DND-41 (cell line): ENCODE measurements around the gene CANT1.

Experiments used
- EZH2 ChIP-seq: IDR thresholded peaks from 3 replicates; pipeline ENCODE4 v1.6.1; 2012; ENCODE audit warnings: borderline replicate concordance, low read depth, mild to moderate bottlenecking, moderate library complexity, low read length, inconsistent platforms; ENCODE audit not compliant: severe bottlenecking
- TF ChIP-seq, protein P1 (sequence below): IDR thresholded peaks from 2 replicates; pipeline ENCODE4 v1.5.1; 2012; ENCODE audit warnings: borderline replicate concordance, low read length, moderate library complexity, mild to moderate bottlenecking; ENCODE audit not compliant: poor library complexity, severe bottlenecking; ENCODE audit errors: extremely low read depth

DNA sequence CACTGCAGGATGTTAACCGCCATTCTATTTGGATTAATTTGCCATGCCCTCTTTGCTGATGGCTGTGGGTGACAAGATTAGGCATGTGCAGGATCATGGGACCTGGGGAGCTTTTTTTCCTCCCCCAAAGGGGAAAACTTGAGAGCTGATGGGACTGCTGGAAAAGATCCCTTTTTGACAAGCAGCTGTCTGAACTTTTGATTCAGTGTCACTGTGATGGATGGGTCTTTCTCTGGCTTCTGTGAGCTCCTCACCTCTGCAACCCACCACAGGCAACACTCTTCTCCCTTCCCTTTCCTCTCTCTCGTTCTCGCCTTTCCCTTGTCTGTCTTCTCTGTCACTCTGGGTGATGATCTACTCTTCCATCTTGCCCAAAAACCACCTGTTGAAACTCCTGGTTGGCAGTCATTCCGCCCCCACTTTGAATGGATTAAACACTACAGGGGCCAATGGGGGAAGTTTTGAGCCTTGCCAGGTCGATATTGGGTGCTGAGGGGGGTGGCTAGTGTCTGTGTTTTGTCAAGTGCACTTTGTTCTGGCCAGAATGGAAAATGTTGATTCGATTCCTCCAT, 3.1 kb upstream of the CANT1 start:
- TF ChIP-seq, protein P1, sequence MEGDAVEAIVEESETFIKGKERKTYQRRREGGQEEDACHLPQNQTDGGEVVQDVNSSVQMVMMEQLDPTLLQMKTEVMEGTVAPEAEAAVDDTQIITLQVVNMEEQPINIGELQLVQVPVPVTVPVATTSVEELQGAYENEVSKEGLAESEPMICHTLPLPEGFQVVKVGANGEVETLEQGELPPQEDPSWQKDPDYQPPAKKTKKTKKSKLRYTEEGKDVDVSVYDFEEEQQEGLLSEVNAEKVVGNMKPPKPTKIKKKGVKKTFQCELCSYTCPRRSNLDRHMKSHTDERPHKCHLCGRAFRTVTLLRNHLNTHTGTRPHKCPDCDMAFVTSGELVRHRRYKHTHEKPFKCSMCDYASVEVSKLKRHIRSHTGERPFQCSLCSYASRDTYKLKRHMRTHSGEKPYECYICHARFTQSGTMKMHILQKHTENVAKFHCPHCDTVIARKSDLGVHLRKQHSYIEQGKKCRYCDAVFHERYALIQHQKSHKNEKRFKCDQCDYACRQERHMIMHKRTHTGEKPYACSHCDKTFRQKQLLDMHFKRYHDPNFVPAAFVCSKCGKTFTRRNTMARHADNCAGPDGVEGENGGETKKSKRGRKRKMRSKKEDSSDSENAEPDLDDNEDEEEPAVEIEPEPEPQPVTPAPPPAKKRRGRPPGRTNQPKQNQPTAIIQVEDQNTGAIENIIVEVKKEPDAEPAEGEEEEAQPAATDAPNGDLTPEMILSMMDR = no peak
- no peak for TF ChIP-seq EZH2
